Astrocyte of the cerebellum (primary cell): Measurements from ENCODE around the gene SYT6.

ENCODE experiments used
- DNase-seq: peaks from one replicate; pipeline ENCODE4 v3.0.0-alpha.2; 2011; ENCODE audit warnings: low read depth
- H3K4me3 ChIP-seq: 2 replicates; pipeline ENCODE4 v1.5.1; 2011; ENCODE audit warnings: mild to moderate bottlenecking, low read depth, low read length, moderate library complexity
- in situ Hi-C: cut with HindIII; loops from 2 replicates; pipeline ENCODE4 v1.10.0; 2017; ENCODE audit warnings: low sequenced_read_pairs
- TF ChIP-seq, protein P1 (sequence below): IDR thresholded peaks from 2 replicates; pipeline ENCODE4 v1.5.1; 2012; ENCODE audit warnings: low read length, low read depth, moderate library complexity, mild to moderate bottlenecking; ENCODE audit errors: missing control alignments

SYT6 gene

DNA sequence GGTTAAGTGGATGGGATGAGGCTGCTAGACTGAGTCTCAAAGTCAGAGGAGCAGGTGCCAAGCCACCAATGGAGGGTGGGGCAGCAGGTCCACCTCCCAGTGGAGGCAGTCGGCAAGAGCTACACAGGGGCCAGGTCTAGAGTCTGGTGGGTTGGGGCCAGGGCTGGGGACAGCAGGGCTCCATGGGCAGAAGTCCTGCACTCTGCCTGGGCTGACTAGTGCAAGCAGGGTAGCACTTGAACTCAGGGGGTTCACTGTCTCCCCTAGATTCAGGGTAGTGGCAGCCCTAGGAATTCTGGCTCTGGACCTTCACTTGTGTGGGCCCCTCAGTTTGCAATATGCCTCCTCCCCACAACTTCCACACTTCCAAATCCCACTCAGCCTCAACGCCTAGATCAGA, 66.2 kb downstream of the SYT6 start:
- H3K4me3 ChIP-seq, result no peak overlapping the region
- TF ChIP-seq, protein P1, sequence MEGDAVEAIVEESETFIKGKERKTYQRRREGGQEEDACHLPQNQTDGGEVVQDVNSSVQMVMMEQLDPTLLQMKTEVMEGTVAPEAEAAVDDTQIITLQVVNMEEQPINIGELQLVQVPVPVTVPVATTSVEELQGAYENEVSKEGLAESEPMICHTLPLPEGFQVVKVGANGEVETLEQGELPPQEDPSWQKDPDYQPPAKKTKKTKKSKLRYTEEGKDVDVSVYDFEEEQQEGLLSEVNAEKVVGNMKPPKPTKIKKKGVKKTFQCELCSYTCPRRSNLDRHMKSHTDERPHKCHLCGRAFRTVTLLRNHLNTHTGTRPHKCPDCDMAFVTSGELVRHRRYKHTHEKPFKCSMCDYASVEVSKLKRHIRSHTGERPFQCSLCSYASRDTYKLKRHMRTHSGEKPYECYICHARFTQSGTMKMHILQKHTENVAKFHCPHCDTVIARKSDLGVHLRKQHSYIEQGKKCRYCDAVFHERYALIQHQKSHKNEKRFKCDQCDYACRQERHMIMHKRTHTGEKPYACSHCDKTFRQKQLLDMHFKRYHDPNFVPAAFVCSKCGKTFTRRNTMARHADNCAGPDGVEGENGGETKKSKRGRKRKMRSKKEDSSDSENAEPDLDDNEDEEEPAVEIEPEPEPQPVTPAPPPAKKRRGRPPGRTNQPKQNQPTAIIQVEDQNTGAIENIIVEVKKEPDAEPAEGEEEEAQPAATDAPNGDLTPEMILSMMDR, result no peak
- in situ Hi-C loops, result no loop called here
- DNase-seq, result no peak

DNA sequence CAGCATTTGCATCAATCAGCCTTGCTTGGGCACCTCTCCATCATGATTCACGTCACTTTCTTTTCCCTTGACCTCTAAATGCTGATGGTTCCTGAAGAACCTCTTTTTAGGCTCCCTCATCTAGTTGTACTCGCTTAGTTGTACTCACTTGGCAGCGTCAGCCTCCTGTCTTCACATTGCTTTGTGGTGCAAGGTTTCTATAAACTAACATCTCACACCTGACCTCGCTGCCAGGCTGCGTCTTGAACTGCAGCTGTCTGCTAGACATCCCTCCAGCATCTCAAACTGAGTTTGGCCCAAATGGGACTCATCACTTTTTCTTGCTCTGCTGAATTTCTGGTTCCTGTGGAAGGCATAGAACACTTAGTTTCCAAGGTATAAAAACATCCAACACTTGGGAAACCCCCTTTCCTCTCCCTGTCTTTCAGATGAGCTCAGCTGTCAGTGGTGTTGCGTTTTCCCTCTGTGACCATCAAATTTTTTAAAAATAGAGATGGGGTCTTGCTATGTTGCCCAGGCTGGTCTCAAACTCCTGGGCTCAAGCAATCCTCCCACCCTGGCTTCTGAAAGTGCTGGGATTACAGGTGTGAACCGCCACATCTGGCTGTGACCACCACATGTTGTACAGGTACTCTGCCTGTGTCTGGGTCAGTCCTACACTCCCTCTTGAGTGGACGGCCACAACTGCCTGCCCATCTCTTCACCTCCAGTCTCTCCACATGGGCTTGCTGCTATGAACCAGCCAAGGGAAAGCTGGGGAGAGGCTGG, 66.9 kb downstream of the SYT6 start:
- no peak overlapping the region for H3K4me3 ChIP-seq
- TF ChIP-seq, protein P1, result no peak
- in situ Hi-C loops, result no loop called here
- DNase-seq, result no peak

DNA sequence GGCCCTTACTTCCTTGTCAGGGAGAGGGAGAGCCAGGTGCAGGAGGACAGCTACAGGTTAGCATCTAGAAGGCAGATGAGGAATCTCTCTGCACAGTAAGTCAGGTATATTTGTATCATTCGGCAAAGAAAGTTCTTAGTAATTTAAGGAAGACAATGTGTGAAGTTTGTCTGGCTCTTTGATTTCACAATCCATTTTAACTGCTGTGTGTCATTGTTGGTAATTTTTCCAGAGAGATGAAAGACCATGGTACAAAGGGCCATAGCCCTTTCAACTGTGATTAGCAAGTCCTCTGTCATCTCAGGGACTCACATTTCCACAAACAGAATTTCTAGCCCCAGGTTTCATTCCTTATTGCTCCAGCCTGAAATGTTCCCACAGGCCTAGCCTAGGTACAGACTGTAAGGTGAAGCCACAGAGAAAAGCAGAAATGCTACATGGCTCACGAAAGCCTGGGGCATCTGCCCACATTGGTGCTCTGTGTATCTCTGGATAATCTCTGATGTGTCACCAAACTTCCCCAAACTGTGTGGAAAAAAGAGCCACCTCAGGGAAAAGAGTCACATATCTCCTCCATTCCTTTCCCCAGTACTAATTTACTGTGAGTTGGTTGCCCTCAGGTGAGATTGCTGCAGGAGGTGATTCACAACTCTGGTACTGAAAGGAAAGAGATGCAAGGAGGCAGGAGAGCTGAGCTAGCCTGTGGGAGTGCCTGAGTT, 70.6 kb downstream of the SYT6 start:
- H3K4me3 ChIP-seq, result no peak overlapping the region
- in situ Hi-C loops, result no loop called here
- DNase-seq, result no peak
- TF ChIP-seq, protein P1, result no peak

DNA sequence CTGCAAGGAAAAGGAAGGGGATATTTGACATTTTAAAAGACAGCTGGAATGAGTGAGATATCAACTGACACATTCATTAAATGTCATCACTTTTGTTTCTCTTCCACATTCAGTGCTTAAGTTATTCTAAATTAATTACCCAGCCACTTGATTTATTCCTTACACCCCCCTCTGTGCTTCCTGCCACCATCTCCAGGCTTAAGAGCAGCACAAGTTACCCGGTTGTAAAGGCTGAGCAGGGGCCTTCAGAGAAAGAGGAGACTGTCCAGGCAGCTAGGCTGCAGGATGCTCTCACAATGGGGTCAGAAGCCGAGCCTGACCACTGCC, 71.4 kb downstream of the SYT6 start:
- TF ChIP-seq, protein P1, result no peak
- DNase-seq, result no peak
- in situ Hi-C loops, result no loop called here
- H3K4me3 ChIP-seq, result no peak overlapping the region

DNA sequence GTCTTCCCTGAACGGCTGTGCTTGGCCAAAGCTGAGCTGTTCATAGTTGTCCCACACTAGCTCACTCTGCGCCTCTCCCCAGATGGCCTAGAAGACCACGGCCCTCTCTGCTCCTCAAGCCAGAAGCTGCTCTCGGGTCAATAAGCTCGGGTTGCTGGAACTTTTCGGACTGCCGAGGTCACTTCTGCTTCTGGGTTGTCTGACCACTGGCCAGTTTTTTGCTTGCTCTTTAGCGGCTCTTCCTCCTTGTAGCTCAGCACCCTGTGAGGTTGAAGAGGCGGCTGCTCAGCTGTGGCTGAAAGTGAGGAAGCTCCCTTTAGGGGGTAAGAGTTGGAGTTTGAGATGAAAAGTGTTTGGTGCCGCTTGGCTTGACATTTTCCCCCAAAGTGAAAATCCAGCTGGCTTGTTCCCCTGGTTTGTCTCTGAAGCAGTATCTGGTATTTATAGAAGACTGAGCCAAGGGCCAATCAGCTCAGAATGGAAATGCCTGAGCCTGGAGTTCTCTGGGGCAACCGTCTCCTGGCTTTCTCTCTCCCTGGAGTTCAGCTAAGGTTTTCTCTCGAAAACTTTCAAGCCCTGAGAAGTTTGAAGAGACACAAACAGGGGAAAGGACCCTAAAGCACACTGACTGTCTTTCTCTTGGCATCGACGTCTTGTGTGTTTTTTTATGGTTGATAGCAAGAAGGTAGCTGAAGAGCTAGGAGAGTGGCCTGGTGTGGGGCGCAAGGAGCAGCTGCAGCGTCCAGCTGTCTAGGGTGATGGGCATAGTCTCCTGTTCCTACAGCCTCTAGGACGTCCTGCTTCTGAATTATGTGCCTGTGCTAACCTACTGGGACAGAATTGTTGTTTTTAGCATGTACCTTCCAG, 72.0 kb downstream of the SYT6 start:
- no peak overlapping the region for H3K4me3 ChIP-seq
- TF ChIP-seq, protein P1, result no peak
- DNase-seq, result no peak
- in situ Hi-C loops, result no loop called here

DNA sequence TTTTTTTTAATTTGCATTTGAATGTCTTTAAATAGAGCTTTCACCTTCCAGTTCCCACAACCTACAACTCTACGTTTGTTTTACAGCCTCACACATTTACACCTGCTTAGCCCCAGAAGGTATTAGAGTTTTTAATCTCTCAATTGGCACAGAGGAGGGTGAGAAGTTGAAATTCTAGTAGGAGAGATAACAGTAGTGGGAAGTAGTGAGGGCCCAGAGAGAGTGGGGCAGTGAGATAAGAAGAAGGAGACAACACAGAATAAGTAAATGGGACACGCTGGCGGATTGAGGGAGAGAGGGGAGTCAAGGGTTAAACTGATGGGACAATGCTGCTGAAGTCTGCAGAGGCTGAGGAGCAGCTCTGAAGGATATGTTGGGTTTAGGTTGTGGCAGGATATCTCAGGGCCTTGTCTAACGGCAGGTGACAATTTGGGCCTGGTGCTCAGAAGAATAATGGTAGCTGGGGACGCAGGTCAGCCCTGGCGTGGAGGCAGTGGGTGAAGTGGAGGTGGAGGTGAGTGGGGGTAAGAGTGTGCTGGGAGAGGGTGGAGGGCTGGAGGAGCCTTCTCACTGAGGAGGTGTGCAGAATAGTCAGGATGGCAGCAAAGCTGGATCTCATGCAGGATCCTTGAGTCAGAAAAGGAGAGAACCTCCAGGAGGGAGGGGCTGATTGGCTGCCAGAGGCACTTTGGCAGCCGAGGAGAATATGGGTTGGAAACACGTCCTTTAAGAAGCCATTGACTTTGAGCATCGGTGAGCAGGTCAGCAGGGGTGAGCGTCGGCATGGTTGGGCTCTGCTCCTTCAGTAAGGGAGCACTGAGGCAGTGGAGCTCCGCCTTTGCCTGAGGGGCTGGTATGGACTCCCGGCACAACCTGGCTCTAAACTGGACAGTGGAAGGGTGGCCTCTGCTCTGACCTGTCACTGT, 72.9 kb downstream of the SYT6 start:
- in situ Hi-C loops, result no loop called here
- no peak for DNase-seq
- no peak overlapping the region for H3K4me3 ChIP-seq
- TF ChIP-seq, protein P1, result no peak
